ENCODE results near the gene TBC1D9. TPM values are rescaled to one million over a fixed set of nuclear protein-coding genes. Genes with fewer than 3 reads are reported as not detected.
A peak's percentile ranks its signal among the peaks of the same experiment; 100 is the strongest.

TBC1D9 gene
- total RNA-seq (10 to 100 TPM in 1 of 4 donors, 1 to 10 TPM in 3; 7.9 to 10.2 (median 9.6) TPM), polyA plus RNA-seq (1 to 10 TPM; 5.4 to 8.2 (median 8.1) TPM)

DNA sequence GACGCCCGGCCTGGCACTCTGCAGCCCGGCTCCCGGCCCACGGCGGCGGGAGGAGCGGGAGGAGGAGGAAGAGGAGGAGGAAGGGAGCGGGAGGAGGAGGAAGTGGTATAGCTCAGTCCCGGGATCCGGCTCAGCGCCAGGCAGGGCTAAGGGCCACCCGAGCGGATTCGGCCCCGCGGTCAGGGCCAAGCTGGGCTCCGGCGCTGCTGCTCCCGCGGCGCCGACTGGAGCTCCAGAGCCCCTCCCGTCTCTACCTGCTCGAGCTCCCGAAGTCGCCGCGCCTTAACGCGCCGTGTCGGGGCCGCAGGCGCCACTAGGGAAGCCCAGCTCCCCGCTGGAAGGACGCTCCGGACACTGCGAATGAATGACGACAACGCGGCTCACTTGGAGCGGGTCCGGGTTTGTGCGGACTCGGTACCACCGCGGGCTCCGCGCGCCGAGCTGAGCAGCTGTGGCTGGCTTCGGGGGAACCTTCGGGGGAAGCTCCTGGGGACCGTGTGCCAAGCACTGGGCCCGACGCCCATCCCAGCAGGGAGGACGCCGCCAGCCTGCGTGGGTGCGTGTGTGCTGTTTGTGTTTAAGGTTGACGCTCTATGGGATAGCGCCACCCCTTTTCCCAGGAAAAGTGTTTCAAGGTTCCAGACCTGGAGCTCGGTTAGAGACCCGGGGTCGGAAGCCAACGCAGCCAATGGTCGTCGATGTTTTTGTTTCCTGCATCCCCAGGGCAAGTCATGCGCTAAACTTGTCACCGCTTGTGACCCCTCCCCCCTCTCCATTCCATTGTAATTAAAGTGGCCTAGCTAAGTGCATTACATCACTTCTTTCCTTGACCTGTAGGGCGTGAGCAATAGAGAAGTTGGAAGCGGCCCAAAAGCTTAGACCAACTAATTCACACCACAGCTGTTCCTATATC is at the start of gene TBC1D9:
Gene TBC1D9 (minus strand): TSS at position 67 of the 913 bp plus-strand sequence. CDS start 340 bp downstream, outside the sequence.
- H3K4me1 ChIP-seq: peaks cover 0 to 15% (median 6%) of the 10 kb centered on the region in 4 donors
- peak within 1 kb of the TSS; percentile 82 to 98 (median 86) for H3K27ac ChIP-seq
- 0 to 1% methylated on average over 73 of the region's 73 CpGs for WGBS, 2 donors
- H3K36me3 ChIP-seq: no peaks in the 10 kb centered on the region
- peak within 1 kb of the TSS; percentile 60 to 94 (median 76) for H3K4me3 ChIP-seq
- intact Hi-C loops (cut with DNase I): loop anchor here (10.0 kb wide), 1 partner anchor 78 kb away; no protein-coding TSS in a partner anchor
- peak; percentile 86 for DNase-seq
- H3K27me3 ChIP-seq: no peaks in the 10 kb centered on the region
- TF ChIP-seq POLR2AphosphoS5 (IDR thresholded peaks at IDR 0.05) (peak; percentile 44 to 78 (median 57)), POLR2A (IDR thresholded peaks at IDR 0.05) (no peak), EP300 (IDR thresholded peaks at IDR 0.05) (peak in 1 of 4 donors; percentile 16)
- TF ChIP-seq, protein P1, sequence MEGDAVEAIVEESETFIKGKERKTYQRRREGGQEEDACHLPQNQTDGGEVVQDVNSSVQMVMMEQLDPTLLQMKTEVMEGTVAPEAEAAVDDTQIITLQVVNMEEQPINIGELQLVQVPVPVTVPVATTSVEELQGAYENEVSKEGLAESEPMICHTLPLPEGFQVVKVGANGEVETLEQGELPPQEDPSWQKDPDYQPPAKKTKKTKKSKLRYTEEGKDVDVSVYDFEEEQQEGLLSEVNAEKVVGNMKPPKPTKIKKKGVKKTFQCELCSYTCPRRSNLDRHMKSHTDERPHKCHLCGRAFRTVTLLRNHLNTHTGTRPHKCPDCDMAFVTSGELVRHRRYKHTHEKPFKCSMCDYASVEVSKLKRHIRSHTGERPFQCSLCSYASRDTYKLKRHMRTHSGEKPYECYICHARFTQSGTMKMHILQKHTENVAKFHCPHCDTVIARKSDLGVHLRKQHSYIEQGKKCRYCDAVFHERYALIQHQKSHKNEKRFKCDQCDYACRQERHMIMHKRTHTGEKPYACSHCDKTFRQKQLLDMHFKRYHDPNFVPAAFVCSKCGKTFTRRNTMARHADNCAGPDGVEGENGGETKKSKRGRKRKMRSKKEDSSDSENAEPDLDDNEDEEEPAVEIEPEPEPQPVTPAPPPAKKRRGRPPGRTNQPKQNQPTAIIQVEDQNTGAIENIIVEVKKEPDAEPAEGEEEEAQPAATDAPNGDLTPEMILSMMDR (IDR thresholded peaks at IDR 0.05): peak in 1 of 4 experiments; percentile 8
- no peaks in the 10 kb centered on the region for H3K9me3 ChIP-seq

DNA sequence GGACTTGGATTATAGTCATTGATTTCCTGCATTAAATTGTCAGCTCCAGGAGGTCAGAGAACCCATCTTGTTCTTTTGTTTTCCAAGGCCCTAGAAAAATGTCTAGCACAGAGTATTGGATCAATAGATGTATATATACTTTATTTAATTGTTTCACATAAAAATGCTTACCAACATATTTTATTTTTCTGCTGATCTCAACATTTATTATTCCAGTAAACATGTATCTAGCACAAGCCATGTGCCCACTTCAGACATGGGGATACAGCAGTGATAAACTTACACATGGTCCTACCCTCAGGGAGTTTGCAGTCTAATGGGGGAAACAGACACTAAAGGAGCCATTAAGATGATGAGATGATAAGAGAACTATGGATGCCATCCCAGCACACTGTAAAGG is 49.1 kb upstream of the TBC1D9 start:
- Histone ChIP-seq H3K27ac (no peak overlapping the region), H3K27me3 (no peaks in the 10 kb centered on the region), H3K36me3 (no peaks in the 10 kb centered on the region), H3K9me3 (no peaks in the 10 kb centered on the region), H3K4me3 (no peak overlapping the region), H3K4me1 (peaks cover 0 to 15% (median 5%) of the 10 kb centered on the region in 4 donors)
- no peak for DNase-seq
- intact Hi-C loops (cut with DNase I): no loop called here
- TF ChIP-seq EP300 (IDR thresholded peaks at IDR 0.05) (no peak), POLR2AphosphoS5 (IDR thresholded peaks at IDR 0.05) (no peak), POLR2A (IDR thresholded peaks at IDR 0.05) (no peak)
- TF ChIP-seq, protein P1 (IDR thresholded peaks at IDR 0.05): no peak

DNA sequence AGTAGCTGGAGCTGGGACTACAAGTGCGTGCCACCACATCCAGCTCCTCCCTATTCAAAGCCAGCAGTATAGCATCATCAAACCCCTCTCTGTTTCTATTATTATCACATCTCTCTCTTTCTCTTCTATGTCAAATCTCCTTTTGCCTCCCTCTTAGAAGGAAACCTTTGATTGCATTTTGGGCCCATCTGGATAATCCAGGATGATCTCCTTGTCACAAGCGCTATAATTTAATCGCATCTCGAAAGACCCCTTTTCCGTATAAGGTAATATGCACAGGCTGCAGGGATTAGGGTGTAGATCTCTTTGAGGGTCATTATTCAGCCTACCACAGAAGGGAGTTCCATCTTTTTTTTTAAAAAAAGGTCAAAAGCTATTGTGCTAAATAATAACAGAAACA is 46.4 kb upstream of the TBC1D9 start:
- 96 to 97% methylated on average over 5 of the region's 5 CpGs for WGBS, 2 donors

DNA sequence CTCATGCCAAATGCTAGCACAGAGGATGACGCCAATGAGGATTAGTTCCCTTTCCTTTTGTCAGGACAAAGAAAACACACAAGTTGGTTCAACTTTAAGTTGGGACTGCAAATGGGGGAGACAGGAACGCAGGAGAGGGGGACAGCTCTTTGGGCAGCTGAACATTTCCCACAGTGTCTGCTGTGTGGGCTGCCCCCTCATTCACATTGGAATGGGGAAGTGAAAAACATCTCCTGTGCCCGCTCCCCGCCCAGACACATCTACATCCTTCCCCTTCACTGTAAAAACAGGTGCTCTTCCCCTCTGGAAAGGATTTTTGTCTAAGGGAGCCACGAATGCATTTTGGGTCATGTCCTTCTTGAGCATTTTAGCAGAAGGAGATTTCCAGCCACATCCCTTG is 44.5 kb upstream of the TBC1D9 start:
- H3K4me1 ChIP-seq: no peaks in the 10 kb centered on the region
- intact Hi-C loops (cut with DNase I): no loop called here
- H3K27me3 ChIP-seq: no peaks in the 10 kb centered on the region
- no peak overlapping the region for H3K4me3 ChIP-seq
- TF ChIP-seq EP300 (IDR thresholded peaks at IDR 0.05): no peak
- no peak for TF ChIP-seq POLR2A (IDR thresholded peaks at IDR 0.05)
- no peak for TF ChIP-seq POLR2AphosphoS5 (IDR thresholded peaks at IDR 0.05)
- TF ChIP-seq, protein P1 (IDR thresholded peaks at IDR 0.05): no peak
- no peak overlapping the region for H3K27ac ChIP-seq
- 58 to 76% methylated on average over 5 of the region's 5 CpGs for WGBS, 2 donors
- H3K36me3 ChIP-seq: no peaks in the 10 kb centered on the region
- no peaks in the 10 kb centered on the region for H3K9me3 ChIP-seq
- DNase-seq: no peak

More for the DNA sequence above, 46.4 kb upstream of the TBC1D9 start:
- TF ChIP-seq, protein P1 (IDR thresholded peaks at IDR 0.05): no peak
- TF ChIP-seq POLR2AphosphoS5 (IDR thresholded peaks at IDR 0.05) (no peak), EP300 (IDR thresholded peaks at IDR 0.05) (no peak), POLR2A (IDR thresholded peaks at IDR 0.05) (no peak)
- Histone ChIP-seq H3K27me3 (no peaks in the 10 kb centered on the region), H3K27ac (no peak overlapping the region), H3K4me1 (peaks cover 0 to 6% (median 2%) of the 10 kb centered on the region in 4 donors), H3K9me3 (no peaks in the 10 kb centered on the region), H3K36me3 (no peaks in the 10 kb centered on the region), H3K4me3 (no peak overlapping the region)
- DNase-seq: no peak
- intact Hi-C loops (cut with DNase I): no loop called here

Data from sigmoid colon (tissue), 7 donors.